GM19328 (cell line): ENCODE data around the gene ADGRD2.
A peak's percentile ranks its signal among the peaks of the same experiment; 100 is the strongest.
"Not testable (repeated sequence)": the region's sequence is repeated elsewhere in the genome, so short reads cannot be mapped to it uniquely, and the experiment has no call there.

Experiments
- ATAC-seq: cut with Tn5 transposase; IDR thresholded peaks from one replicate; pipeline ENCODE4 v1.9.1; 2021; ENCODE audit warnings: mild to moderate bottlenecking, moderate library complexity; ENCODE audit not compliant: unreplicated experiment

Gene ADGRD2

GRCh38 chr9:124450241-124450924 is at the start of gene ADGRD2:
ADGRD2 (plus strand) TSS chr9:124450451; CDS start chr9:124451667, 1,216 bp downstream.
- ATAC-seq: no peak

- no peak for ATAC-seq
Observed at GRCh38 chr9:124403246-124403645, 47.0 kb upstream of the ADGRD2 start.

- no peak for ATAC-seq
Observed at GRCh38 chr9:124409410-124409809, 40.8 kb upstream of the ADGRD2 start.

GRCh38 chr9:124410321-124410913 is 39.8 kb upstream of the ADGRD2 start:
- no peak for ATAC-seq

GRCh38 chr9:124411514-124412227 is 38.6 kb upstream of the ADGRD2 start:
- ATAC-seq: no peak

GRCh38 chr9:124412228-124412575 is 38.0 kb upstream of the ADGRD2 start:
- no peak for ATAC-seq

GRCh38 chr9:124414612-124415011 is 35.6 kb upstream of the ADGRD2 start:
- no peak for ATAC-seq

- ATAC-seq: peak; percentile 78
Observed at GRCh38 chr9:124415102-124415851, 35.0 kb upstream of the ADGRD2 start, which contains the start of gene PSMB7. PSMB7 (minus strand) TSS chr9:124415442; CDS start chr9:124415425, 17 bp downstream.

- ATAC-seq: no peak
Observed at GRCh38 chr9:124415852-124416484, 34.3 kb upstream of the ADGRD2 start.

- ATAC-seq: no peak
Observed at GRCh38 chr9:124419832-124420489, 30.3 kb upstream of the ADGRD2 start.

- no peak for ATAC-seq
Observed at GRCh38 chr9:124420991-124421543, 29.2 kb upstream of the ADGRD2 start.

- no peak for ATAC-seq
Observed at GRCh38 chr9:124423155-124423554, 27.1 kb upstream of the ADGRD2 start.

- ATAC-seq: no peak
Observed at GRCh38 chr9:124423591-124423990, 26.7 kb upstream of the ADGRD2 start.

GRCh38 chr9:124425733-124426132 is 24.5 kb upstream of the ADGRD2 start:
- not testable (repeated sequence) for ATAC-seq

- no peak for ATAC-seq
Observed at GRCh38 chr9:124426361-124426760, 23.9 kb upstream of the ADGRD2 start.

- ATAC-seq: no peak
Observed at GRCh38 chr9:124427281-124427680, 23.0 kb upstream of the ADGRD2 start.

GRCh38 chr9:124428751-124429529 is 21.3 kb upstream of the ADGRD2 start:
- no peak for ATAC-seq

GRCh38 chr9:124429530-124429867 is 20.8 kb upstream of the ADGRD2 start:
- ATAC-seq: no peak

- ATAC-seq: no peak
Observed at GRCh38 chr9:124436320-124436719, 13.9 kb upstream of the ADGRD2 start.
